Measurements from ENCODE around the gene PLTP. TPM values are rescaled to one million over a fixed set of nuclear protein-coding genes. Genes with fewer than 3 reads are reported as not detected.
A peak's percentile ranks its signal among the peaks of the same experiment; 100 is the strongest.

PLTP gene
- total and polyA plus RNA-seq, 2 of the 13 experiments (the other 11 are each of a cell fraction or from before 2014, with no cell fraction given), result 16.9 to 28.6 TPM

- TF ChIP-seq, protein P1, sequence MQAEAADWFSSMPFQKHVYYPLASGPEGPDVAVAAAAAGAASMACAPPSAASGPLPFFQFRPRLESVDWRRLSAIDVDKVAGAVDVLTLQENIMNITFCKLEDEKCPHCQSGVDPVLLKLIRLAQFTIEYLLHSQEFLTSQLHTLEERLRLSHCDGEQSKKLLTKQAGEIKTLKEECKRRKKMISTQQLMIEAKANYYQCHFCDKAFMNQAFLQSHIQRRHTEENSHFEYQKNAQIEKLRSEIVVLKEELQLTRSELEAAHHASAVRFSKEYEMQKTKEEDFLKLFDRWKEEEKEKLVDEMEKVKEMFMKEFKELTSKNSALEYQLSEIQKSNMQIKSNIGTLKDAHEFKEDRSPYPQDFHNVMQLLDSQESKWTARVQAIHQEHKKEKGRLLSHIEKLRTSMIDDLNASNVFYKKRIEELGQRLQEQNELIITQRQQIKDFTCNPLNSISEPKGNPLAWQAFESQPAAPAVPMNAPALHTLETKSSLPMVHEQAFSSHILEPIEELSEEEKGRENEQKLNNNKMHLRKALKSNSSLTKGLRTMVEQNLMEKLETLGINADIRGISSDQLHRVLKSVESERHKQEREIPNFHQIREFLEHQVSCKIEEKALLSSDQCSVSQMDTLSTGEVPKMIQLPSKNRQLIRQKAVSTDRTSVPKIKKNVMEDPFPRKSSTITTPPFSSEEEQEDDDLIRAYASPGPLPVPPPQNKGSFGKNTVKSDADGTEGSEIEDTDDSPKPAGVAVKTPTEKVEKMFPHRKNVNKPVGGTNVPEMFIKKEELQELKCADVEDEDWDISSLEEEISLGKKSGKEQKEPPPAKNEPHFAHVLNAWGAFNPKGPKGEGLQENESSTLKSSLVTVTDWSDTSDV (CRISPR knock-in tag; IDR thresholded peaks at IDR 0.05), result 0 out of 2 replicates have a peak, but pooled peaks have one; percentile 73
- no peak for TF ChIP-seq ZNF256 (CRISPR knock-in tag; conservative IDR thresholded peaks at IDR 0.05)
- no peak for TF ChIP-seq FOXK1 (CRISPR knock-in tag; IDR thresholded peaks at IDR 0.05; ENCODE audit: borderline replicate concordance, low read depth)
- TF ChIP-seq, protein P2, sequence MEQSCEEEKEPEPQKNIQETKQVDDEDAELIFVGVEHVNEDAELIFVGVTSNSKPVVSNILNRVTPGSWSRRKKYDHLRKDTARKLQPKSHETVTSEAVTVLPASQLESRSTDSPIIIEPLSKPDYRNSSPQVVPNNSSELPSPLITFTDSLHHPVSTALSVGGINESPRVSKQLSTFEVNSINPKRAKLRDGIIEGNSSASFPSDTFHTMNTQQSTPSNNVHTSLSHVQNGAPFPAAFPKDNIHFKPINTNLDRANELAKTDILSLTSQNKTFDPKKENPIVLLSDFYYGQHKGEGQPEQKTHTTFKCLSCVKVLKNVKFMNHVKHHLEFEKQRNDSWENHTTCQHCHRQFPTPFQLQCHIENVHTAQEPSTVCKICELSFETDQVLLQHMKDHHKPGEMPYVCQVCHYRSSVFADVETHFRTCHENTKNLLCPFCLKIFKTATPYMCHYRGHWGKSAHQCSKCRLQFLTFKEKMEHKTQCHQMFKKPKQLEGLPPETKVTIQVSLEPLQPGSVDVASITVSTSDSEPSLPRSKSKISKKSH (CRISPR knock-in tag; IDR thresholded peaks at IDR 0.05; ENCODE audit: borderline replicate concordance), result peak; percentile 57; the same call in 1 of the 2 replicates
- TF ChIP-seq POLR2G (IDR thresholded peaks at IDR 0.05; ENCODE audit: low read depth, low read length), result peak; percentile 30; the same call in 1 of the 2 replicates
- TF ChIP-seq ZNF510 (CRISPR knock-in tag; IDR thresholded peaks at IDR 0.05; ENCODE audit: low read depth), result no peak
- 0 out of 2 replicates have a peak, but pooled peaks have one; percentile 14 for TF ChIP-seq PHF21A (CRISPR knock-in tag; IDR thresholded peaks at IDR 0.05)
Observed at GRCh38 chr20:45888681-45889080, 23.3 kb downstream of the PLTP start (continued).

DNA sequence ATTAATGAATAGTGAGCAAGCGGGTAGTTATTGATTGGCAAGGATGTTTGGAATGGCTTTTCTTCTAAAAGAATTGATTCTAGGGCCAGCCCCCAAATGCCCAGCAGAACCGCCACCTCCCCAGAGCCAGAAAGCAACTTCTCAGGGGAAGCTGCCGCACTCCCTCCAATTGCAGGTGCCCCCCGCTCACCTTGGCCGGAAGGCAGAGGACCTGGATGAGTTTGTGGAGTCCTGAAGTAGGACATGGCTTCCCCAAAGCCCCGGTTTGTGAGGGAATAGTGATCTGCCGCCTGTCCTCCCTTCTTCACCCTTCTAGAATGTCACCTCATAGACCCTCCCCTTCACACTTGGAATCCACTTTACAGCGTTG, 24.6 kb downstream of the PLTP start, which contains the start of gene SPATA25:
Gene SPATA25 (minus strand): TSS at position 277 of the 370 bp plus-strand sequence. CDS start 32 bp downstream, at position 245.
- BruUV-seq (replicated peaks), result no TSS peak

More for the DNA sequence above, 24.6 kb downstream of the PLTP start, which contains the start of gene SPATA25:
- no peak for DNase-seq (ENCODE audit: low spot score)
- intact Hi-C loops (cut with micrococcal nuclease; ENCODE audit: unreplicated experiment), result loop anchor here (10.0 kb wide), 1 partner anchor 93 kb away; the partner anchor contains the start of genes DNTTIP1 and WFDC3
- Histone ChIP-seq H3K4me2 (ENCODE audit: low read depth, low read length) (peak within 1 kb of the TSS; percentile 85; the same call in 1 of the 2 replicates), H2AFZ (ENCODE audit: low read length) (no peak within 1 kb of the TSS), H3K27ac (ENCODE audit: extremely low read length, insufficient read depth, low read length) (no peak within 1 kb of the TSS), H3K4me3 (replicated peaks in 1 of 3; ENCODE audit: insufficient read depth in 1 of 3, low read depth in 2 of 3, low read length in 3 of 3) (no peak within 1 kb of the TSS), H3K9ac (ENCODE audit: insufficient read depth, low read depth, low read length) (no peak within 1 kb of the TSS), H3K36me3 (replicated peaks in 1 of 2; ENCODE audit: control insufficient read depth in 1 of 2, insufficient read depth in 2 of 2, low read length in 2 of 2) (peaks cover 21 to 44% of the 10 kb centered on the region in 2 experiments), H3K4me1 (ENCODE audit: insufficient read depth, low read length) (peaks cover 46% of the 10 kb centered on the region), H4K20me1 (ENCODE audit: insufficient read depth, low read length) (no peaks in the 10 kb centered on the region), H3K9me3 (ENCODE audit: low read length) (no peaks in the 10 kb centered on the region), H3K79me2 (ENCODE audit: insufficient read depth, low read length) (peaks cover 32% of the 10 kb centered on the region), H3K27me3 (ENCODE audit: control insufficient read depth in 1 of 2, insufficient read depth in 2 of 2, low read length in 2 of 2) (no peaks in the 10 kb centered on the region)
- in situ Hi-C loops (cut with HindIII; ENCODE audit: extremely low pct_ligation_motif_present, low pct_unique_long_range_greater_than_20kb), result no loop called here
- CTCF ChIA-PET (ENCODE audit: low intra/inter-chr PET ratio, low total read pairs), result no interaction called here
- 99% methylated on average over 8 of the region's 8 CpGs for WGBS (ENCODE audit: low lambda C conversion rate)
- ATAC-seq, result no peak
- no peak for FAIRE-seq
- TF ChIP-seq POLR2A (IDR thresholded peaks at IDR 0.05; ENCODE audit: insufficient read depth in 1 of 2, low read depth in 2 of 2, low read length in 2 of 2) (peak in 1 of 2 experiments; percentile 24; a peak in 2 of 4 replicates), ZNF746 (CRISPR knock-in tag; IDR thresholded peaks at IDR 0.05) (0 out of 2 replicates have a peak, but pooled peaks have one; percentile 12), ZC3H13 (CRISPR knock-in tag; IDR thresholded peaks at IDR 0.05) (peak; percentile 26; the same call in 1 of the 2 replicates), ZNF234 (CRISPR knock-in tag; conservative IDR thresholded peaks at IDR 0.05) (no peak), POLR2G (IDR thresholded peaks at IDR 0.05; ENCODE audit: low read depth, low read length) (peak; percentile 46), SRY (CRISPR knock-in tag; IDR thresholded peaks at IDR 0.05) (no peak), POLR2AphosphoS5 (IDR thresholded peaks at IDR 0.05; ENCODE audit: low read depth, low read length) (0 out of 2 replicates have a peak, but pooled peaks have one; percentile 25)
- POLR2A ChIA-PET, result interaction anchor here (1.5 to 7.5 kb wide), 4 partner anchors 18 to 59 kb away, joined by 4 to 78 read pairs (median 9); partner anchors contain the start of genes PCIF1 and SNX21

Measured in HepG2 (cell line).